HepG2 (cell line): Measurements from ENCODE around the gene POLE3. TPM values are rescaled to one million over a fixed set of nuclear protein-coding genes. Genes with fewer than 3 reads are reported as not detected.

Source experiments
- ATAD3A ChIP-seq: sonication (generic); formaldehyde crosslinking; IDR thresholded peaks from 2 replicates; pipeline ENCODE4 v1.4.0; 2020; ENCODE audit warnings: missing genetic modification reagents
- ELF3 ChIP-seq: IDR thresholded peaks from 2 replicates; pipeline ENCODE4 v1.6.1; 2016; ENCODE audit warnings: missing genetic modification reagents, missing compliant biosample characterization
- MYNN ChIP-seq: sonication (generic); formaldehyde crosslinking; IDR thresholded peaks from 2 replicates; pipeline ENCODE4 v1.4.0; 2020; ENCODE audit warnings: mild to moderate bottlenecking, low read depth, missing genetic modification reagents
- NRL ChIP-seq: sonication (generic); formaldehyde crosslinking; IDR thresholded peaks from 2 replicates; pipeline ENCODE4 v1.5.0; 2020; ENCODE audit warnings: missing genetic modification reagents, mild to moderate bottlenecking, moderate library complexity, borderline replicate concordance
- PCBP1 ChIP-seq: fragments of 200-400 bp; formaldehyde crosslinking; IDR thresholded peaks from 2 replicates; pipeline ENCODE4 v1.6.1; 2017; ENCODE audit warnings: mild to moderate bottlenecking, low read depth, low read length, borderline replicate concordance
- PITX1 ChIP-seq: sonication (generic); formaldehyde crosslinking; IDR thresholded peaks from 2 replicates; pipeline ENCODE4 v1.5.1; 2020; ENCODE audit warnings: mild to moderate bottlenecking, missing genetic modification reagents
- POLR2G ChIP-seq: fragments of 200-400 bp; formaldehyde crosslinking; IDR thresholded peaks from 2 replicates; pipeline ENCODE4 v1.6.1; 2018; ENCODE audit warnings: mild to moderate bottlenecking, low read depth, low read length, moderate library complexity
- SNRNP70 ChIP-seq: fragments of 200-400 bp; formaldehyde crosslinking; IDR thresholded peaks from 2 replicates; pipeline ENCODE4 v1.6.1; 2017; ENCODE audit warnings: mild to moderate bottlenecking, low read depth, low read length, moderate library complexity
- SP4 ChIP-seq: sonication (generic); formaldehyde crosslinking; IDR thresholded peaks from 2 replicates; pipeline ENCODE4 v1.8.1; 2023; ENCODE audit warnings: mild to moderate bottlenecking, missing genetic modification reagents
- STAT5B ChIP-seq: sonication (generic); formaldehyde crosslinking; IDR thresholded peaks from 2 replicates; pipeline ENCODE4 v1.4.0; 2020; ENCODE audit warnings: missing genetic modification reagents
- XBP1 ChIP-seq: sonication (generic); formaldehyde crosslinking; IDR thresholded peaks from 2 replicates; pipeline ENCODE4 v1.5.0; 2020; ENCODE audit warnings: missing genetic modification reagents
- ZBTB2 ChIP-seq: sonication (generic); formaldehyde crosslinking; IDR thresholded peaks from 2 replicates; pipeline ENCODE4 v1.8.0; 2022; ENCODE audit warnings: low read depth, missing genetic modification reagents
- ZBTB42 ChIP-seq: sonication (generic); formaldehyde crosslinking; IDR thresholded peaks from 2 replicates; pipeline ENCODE4 v1.5.0; 2020; ENCODE audit warnings: mild to moderate bottlenecking, missing genetic modification reagents
- ZBTB7A ChIP-seq: sonication (generic); formaldehyde crosslinking; IDR thresholded peaks from 2 replicates; pipeline ENCODE4 v1.8.0; 2022; ENCODE audit warnings: mild to moderate bottlenecking, missing genetic modification reagents
- ZNF276 ChIP-seq: sonication (generic); formaldehyde crosslinking; IDR thresholded peaks from 2 replicates; pipeline ENCODE4 v1.4.0; 2020; ENCODE audit warnings: mild to moderate bottlenecking, low read depth, missing genetic modification reagents
- ZNF652 ChIP-seq: IDR thresholded peaks from 2 replicates; pipeline ENCODE4 v1.6.1; 2016; ENCODE audit warnings: low read depth, borderline replicate concordance
- ZNF660 ChIP-seq: sonication (generic); formaldehyde crosslinking; IDR thresholded peaks from 2 replicates; pipeline ENCODE4 v1.5.1; 2020; ENCODE audit warnings: mild to moderate bottlenecking, low read depth, missing genetic modification reagents, borderline replicate concordance
- ZNF775 ChIP-seq: sonication (generic); formaldehyde crosslinking; IDR thresholded peaks from 2 replicates; pipeline ENCODE4 v1.4.0; 2020; ENCODE audit warnings: missing genetic modification reagents, mild to moderate bottlenecking, moderate library complexity, borderline replicate concordance
- ZNF784 ChIP-seq: sonication (generic); formaldehyde crosslinking; IDR thresholded peaks from 2 replicates; pipeline ENCODE4 v1.5.1; 2020; ENCODE audit warnings: missing genetic modification reagents, mild to moderate bottlenecking, borderline replicate concordance
- ZNF792 ChIP-seq: IDR thresholded peaks from 2 replicates; pipeline ENCODE4 v1.6.1; 2016
- ZSCAN30 ChIP-seq: sonication (generic); formaldehyde crosslinking; IDR thresholded peaks from 2 replicates; pipeline ENCODE4 v1.5.0; 2020; ENCODE audit warnings: mild to moderate bottlenecking, missing genetic modification reagents
- polyA plus RNA-seq, 8 experiments: library from polyadenylated mRNA; depleted of rRNA in 3 of 8; stranded (reverse) in 7 of 8; unstranded in 1 of 8; fragments of >200 nt; fragmentation: Illumina TruSeq in 4 of 8; extraction: Trizol in 4 of 8; gene quantifications; 2 replicates each; pipeline versions ENCODE4 v1.2.1 to v1.2.3, GENCODE V29; 2011 to 2016; ENCODE audit warnings: low read depth in 4 of 8, missing spikeins in 1 of 8, mixed read lengths in 1 of 8; ENCODE audit not compliant: insufficient read depth in 1 of 8
- total RNA-seq, 5 experiments: library from RNA; depleted of rRNA; stranded (reverse); fragments of >200 nt; fragmentation: Illumina TruSeq; extraction: Trizol; gene quantifications; 2 replicates each; pipeline ENCODE4 v1.2.3, GENCODE V29; 2016; ENCODE audit warnings: low read depth in 1 of 5
- TF ChIP-seq, protein P1 (sequence below): IDR thresholded peaks from 2 replicates; pipeline ENCODE4 v1.6.1; 2016; ENCODE audit warnings: missing genetic modification reagents, missing compliant biosample characterization
- TF ChIP-seq, protein P2 (sequence below): IDR thresholded peaks from 2 replicates; pipeline ENCODE4 v1.6.1; 2016; ENCODE audit warnings: mild to moderate bottlenecking
- TF ChIP-seq, protein P3 (sequence below): sonication (generic); formaldehyde crosslinking; IDR thresholded peaks from 2 replicates; pipeline ENCODE4 v1.4.0; 2020; ENCODE audit warnings: mild to moderate bottlenecking, missing genetic modification reagents

The POLE3 gene
- total and polyA plus RNA-seq, 2 of the 13 experiments (the other 11 are each of a cell fraction or from before 2014, with no cell fraction given) = 36.0 to 77.2 TPM

DNA sequence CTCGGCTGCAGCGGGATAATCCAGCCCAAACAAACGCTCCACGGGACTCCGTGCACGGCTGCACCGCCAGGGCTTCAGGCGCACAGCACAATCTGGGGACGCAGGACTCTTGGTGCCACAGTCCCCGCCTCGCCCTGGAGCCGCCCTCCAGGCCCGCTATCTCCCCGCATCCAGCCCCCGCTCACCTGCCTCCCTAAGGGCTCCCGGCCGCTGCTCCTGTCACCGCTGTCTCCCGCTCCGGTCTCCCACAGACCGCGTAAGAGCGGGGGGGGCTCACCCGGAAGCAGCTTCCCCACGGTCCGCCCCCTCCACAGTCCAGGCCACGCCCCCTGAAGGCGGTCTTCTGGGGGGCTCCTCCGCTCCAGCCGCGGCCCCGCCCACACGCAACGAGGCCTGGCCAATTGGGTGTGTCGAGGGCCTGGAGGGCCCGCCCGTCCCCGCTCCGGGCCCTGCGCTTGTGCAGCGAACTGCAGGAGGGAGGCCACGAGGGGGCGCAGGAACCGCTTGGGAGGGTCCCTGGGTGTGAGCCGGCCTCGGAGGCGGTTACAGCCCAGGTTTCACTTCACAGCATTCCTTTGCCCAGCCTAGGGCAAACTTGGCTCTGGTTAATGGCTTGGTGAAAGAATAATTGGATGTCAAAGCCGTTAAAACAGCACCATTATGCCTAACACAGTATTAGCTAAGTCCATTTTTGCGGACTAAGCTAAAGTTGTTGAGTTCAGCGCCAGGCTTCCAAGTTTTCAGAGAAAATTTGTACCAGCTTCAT lies 9.3 kb downstream of the POLE3 start, which contains the start of gene ALAD (continued):
- TF ChIP-seq ZNF775 (no peak; the same call in 1 of the 2 replicates), XBP1 (no peak), SP4 (peak; percentile 99), NRL (CRISPR knock-in tag) (0 out of 2 replicates have a peak, but pooled peaks have one; percentile 43), PITX1 (CRISPR knock-in tag) (peak; percentile 83; the same call in 1 of the 2 replicates), MYNN (CRISPR knock-in tag) (no peak), ZNF276 (CRISPR knock-in tag) (no peak), ZNF660 (no peak), ZNF652 (CRISPR knock-in tag) (no peak), ZSCAN30 (no peak), SNRNP70 (no peak), POLR2G (peak; percentile 68), ZBTB7A (CRISPR knock-in tag) (no peak), ELF3 (CRISPR knock-in tag) (peak; percentile 92), ATAD3A (CRISPR knock-in tag) (no peak), ZNF792 (CRISPR knock-in tag) (peak; percentile 78), ZBTB2 (CRISPR knock-in tag) (0 out of 2 replicates have a peak, but pooled peaks have one; percentile 36), ZNF784 (no peak), PCBP1 (no peak), STAT5B (CRISPR knock-in tag) (no peak), ZBTB42 (CRISPR knock-in tag) (peak; percentile 83)
- TF ChIP-seq, protein P1, sequence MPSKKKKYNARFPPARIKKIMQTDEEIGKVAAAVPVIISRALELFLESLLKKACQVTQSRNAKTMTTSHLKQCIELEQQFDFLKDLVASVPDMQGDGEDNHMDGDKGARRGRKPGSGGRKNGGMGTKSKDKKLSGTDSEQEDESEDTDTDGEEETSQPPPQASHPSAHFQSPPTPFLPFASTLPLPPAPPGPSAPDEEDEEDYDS (CRISPR knock-in tag) = peak; percentile 84
- TF ChIP-seq, protein P2, sequence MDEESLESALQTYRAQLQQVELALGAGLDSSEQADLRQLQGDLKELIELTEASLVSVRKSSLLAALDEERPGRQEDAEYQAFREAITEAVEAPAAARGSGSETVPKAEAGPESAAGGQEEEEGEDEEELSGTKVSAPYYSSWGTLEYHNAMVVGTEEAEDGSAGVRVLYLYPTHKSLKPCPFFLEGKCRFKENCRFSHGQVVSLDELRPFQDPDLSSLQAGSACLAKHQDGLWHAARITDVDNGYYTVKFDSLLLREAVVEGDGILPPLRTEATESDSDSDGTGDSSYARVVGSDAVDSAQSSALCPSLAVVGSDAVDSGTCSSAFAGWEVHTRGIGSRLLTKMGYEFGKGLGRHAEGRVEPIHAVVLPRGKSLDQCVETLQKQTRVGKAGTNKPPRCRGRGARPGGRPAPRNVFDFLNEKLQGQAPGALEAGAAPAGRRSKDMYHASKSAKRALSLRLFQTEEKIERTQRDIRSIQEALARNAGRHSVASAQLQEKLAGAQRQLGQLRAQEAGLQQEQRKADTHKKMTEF = peak; percentile 95
- TF ChIP-seq, protein P3, sequence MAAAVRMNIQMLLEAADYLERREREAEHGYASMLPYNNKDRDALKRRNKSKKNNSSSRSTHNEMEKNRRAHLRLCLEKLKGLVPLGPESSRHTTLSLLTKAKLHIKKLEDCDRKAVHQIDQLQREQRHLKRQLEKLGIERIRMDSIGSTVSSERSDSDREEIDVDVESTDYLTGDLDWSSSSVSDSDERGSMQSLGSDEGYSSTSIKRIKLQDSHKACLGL (CRISPR knock-in tag) = peak; percentile 55
